ENCODE results near the gene OLFM2.

Gene OLFM2

DNA sequence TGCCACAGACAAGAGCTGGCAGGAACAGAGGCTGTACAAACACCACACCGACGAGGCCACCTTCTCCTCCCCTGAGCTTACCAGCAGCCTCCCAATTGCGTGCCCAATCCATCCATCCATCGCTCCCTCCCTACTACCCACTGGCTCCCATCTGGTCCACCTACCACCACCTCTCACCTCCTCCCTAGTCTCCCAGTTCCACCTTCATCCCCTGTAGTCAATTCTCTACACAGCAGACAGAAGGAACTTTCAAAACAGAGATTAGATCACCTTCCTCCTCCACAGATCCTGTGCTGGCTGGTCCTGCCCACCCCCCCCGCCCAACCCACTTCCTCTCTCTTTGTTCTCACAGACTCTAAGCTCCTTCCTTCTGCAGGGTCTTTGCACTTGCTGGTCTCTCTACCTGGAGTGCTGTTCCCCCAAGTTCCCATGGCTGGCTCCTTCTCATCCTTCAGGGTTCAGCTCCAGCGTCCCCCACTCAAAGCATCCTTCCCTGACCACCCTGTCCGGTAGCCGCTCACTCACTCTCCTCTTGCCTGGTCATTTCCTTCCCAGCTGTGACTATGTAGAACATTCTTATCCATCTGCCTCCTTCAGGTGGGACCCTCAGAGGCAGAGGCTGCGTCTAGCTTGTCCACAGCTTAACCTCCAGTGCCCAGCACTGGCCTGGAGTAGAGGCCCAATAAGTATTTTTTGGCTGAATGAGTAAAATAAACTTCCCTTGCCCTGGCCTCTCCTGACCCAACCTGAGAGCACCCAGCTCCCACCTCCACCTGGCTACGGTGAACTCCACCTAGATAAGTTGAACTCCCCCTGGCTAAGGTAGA is 78.2 kb downstream of the OLFM2 start:
- no peak for DNase-seq (ENCODE audit: low read depth)
- no peak overlapping the region for H3K4me3 ChIP-seq (ENCODE audit: control insufficient read depth, low read depth, low read length)
- TF ChIP-seq, protein P1, sequence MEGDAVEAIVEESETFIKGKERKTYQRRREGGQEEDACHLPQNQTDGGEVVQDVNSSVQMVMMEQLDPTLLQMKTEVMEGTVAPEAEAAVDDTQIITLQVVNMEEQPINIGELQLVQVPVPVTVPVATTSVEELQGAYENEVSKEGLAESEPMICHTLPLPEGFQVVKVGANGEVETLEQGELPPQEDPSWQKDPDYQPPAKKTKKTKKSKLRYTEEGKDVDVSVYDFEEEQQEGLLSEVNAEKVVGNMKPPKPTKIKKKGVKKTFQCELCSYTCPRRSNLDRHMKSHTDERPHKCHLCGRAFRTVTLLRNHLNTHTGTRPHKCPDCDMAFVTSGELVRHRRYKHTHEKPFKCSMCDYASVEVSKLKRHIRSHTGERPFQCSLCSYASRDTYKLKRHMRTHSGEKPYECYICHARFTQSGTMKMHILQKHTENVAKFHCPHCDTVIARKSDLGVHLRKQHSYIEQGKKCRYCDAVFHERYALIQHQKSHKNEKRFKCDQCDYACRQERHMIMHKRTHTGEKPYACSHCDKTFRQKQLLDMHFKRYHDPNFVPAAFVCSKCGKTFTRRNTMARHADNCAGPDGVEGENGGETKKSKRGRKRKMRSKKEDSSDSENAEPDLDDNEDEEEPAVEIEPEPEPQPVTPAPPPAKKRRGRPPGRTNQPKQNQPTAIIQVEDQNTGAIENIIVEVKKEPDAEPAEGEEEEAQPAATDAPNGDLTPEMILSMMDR (conservative IDR thresholded peaks at IDR 0.05; ENCODE audit: control insufficient read depth, insufficient read depth, low read depth, low read length): no peak

DNA sequence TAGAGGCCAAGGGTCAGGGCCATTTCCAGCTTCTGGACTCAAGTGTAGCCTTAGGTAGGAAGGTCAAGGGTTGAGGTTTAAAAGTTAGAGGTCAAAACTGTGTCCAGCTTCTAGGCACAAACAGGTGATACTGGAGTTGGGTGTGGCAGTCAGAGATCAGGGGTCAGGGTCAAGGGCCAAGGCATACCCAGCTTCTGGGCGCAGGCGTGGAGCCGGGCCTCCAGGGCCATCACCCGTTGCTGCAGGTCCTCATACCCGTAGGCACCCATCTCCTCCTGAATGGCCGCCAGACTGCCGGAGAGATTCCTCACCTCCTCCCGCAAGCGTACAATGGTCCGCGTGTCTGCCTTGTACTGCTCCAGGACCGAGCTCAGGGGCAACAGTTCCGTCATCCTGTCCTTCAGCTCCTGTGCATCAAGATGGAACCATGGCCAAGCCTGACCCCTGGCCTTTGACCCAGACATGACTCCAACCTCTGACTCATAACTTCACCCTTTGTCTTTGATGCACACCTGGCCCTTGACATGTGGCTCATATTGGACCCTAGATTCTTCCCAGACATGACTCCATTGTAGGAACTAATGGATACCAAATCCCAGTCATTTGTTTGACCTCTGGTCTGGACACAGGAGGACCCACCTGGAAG is 79.1 kb downstream of the OLFM2 start:
- TF ChIP-seq, protein P1 (conservative IDR thresholded peaks at IDR 0.05; ENCODE audit: control insufficient read depth, insufficient read depth, low read depth, low read length): no peak
- H3K4me3 ChIP-seq (ENCODE audit: control insufficient read depth, low read depth, low read length): no peak overlapping the region
- DNase-seq (ENCODE audit: low read depth): no peak

- no peak for DNase-seq (ENCODE audit: low read depth)
- TF ChIP-seq, protein P1 (conservative IDR thresholded peaks at IDR 0.05; ENCODE audit: control insufficient read depth, insufficient read depth, low read depth, low read length): no peak
- no peak overlapping the region for H3K4me3 ChIP-seq (ENCODE audit: control insufficient read depth, low read depth, low read length)
These were observed 79.7 kb downstream of the OLFM2 start for GRCh38 chr19:9856609-9857008.

DNA sequence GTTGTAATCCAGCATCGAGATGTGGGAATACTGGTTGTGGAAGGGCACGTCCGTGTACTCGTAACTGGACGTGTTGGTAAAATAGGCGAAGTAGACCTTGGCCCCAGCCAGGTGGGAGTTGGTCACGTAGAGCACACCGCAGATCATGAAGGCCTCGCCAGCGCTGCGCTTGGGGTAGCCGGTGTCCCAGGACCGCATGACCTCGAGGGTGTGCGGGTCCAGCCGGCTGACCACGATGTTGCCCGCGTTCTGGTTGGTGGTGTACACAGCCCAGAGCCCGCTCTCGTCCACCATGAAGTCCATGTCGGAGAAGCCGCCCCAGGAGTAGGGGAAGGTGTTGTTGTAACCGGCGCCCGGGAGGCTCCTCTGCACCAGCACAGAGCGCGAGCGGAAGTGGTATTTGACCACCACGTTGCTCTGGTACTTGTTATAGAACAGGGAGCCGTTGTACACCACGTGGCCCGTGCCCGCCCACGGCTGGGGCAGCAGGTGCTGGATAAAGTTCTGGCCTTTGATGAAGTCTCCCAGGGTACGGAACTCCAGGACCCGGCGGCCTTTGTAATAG is 82.0 kb downstream of the OLFM2 start:
- no peak for DNase-seq (ENCODE audit: low read depth)
- TF ChIP-seq, protein P1 (conservative IDR thresholded peaks at IDR 0.05; ENCODE audit: control insufficient read depth, insufficient read depth, low read depth, low read length): no peak
- no peak overlapping the region for H3K4me3 ChIP-seq (ENCODE audit: control insufficient read depth, low read depth, low read length)

DNA sequence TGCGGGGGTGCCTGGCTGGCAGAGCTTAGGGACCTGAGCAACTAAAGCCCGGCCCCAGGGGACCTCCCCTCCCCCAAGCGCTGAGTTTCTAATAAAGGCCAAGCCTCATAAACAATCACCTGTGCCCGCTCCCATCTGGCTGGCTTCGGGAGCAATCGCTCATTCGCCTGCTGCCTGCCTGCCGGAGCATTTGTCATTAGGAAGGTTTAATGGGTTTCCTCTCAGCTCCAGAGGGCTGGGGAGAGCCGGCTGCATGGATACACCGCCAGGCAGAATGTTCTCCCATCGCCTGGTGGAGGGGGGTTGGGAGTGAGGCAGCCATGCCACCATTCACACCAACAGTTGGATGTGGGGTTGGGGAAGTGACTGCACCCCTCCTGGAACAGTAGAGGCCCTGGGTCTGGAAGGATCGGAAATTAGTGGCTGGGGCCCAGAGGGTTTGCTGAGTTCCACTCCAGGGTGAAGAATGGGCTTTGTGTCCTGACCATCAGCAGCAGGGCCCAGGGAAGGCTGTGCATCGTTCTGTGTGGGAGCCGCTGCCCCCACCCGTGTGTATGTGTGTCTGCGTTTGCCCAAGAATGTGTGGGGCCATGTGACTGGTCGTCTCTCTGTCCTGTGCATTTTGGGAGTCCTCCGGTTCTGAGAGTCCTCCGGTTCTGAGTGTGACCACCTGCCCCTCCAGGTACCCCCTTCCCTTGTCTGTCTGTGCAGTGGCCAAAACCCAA is 85.9 kb downstream of the OLFM2 start:
- TF ChIP-seq, protein P1 (conservative IDR thresholded peaks at IDR 0.05; ENCODE audit: control insufficient read depth, insufficient read depth, low read depth, low read length): no peak
- H3K4me3 ChIP-seq (ENCODE audit: control insufficient read depth, low read depth, low read length): no peak overlapping the region
- DNase-seq (ENCODE audit: low read depth): no peak

GRCh38 chr19:9849791-9850190 is 86.5 kb downstream of the OLFM2 start:
- TF ChIP-seq, protein P1 (conservative IDR thresholded peaks at IDR 0.05; ENCODE audit: control insufficient read depth, insufficient read depth, low read depth, low read length): no peak
- no peak for DNase-seq (ENCODE audit: low read depth)
- H3K4me3 ChIP-seq (ENCODE audit: control insufficient read depth, low read depth, low read length): no peak overlapping the region

Measured in fibroblast of mammary gland (primary cell).